Peyer's patch (tissue), 4 donors: Measurements from ENCODE around the gene MICALL1. TPM values are rescaled to one million over a fixed set of nuclear protein-coding genes. Genes with fewer than 3 reads are reported as not detected.

Experiments used
- DNase-seq, 3 donors: peaks; one replicate each; pipeline ENCODE4 v3.0.0-alpha.2; 2017 to 2019
- H3K27ac ChIP-seq, 4 donors: fragments of 200-600 bp; sonication (generic); one replicate each; pipeline ENCODE4 v1.5.1; 2016 to 2019
- H3K27me3 ChIP-seq, 2 donors: fragments of 200-600 bp; sonication (generic); one replicate each; pipeline ENCODE4 v1.5.1; 2019
- H3K36me3 ChIP-seq, 3 donors: fragments of 200-600 bp; sonication (generic); one replicate each; pipeline ENCODE4 v1.5.1; 2016 to 2019
- H3K4me1 ChIP-seq, 4 donors: fragments of 200-600 bp; sonication (generic); one replicate each; pipeline ENCODE4 v1.5.1; 2016 to 2019
- H3K4me3 ChIP-seq, 4 donors: fragments of 200-600 bp; sonication (generic); 1 replicate in 3 of 4; 2 replicates in 1 of 4; pipeline ENCODE4 v1.5.1; 2016 to 2019; ENCODE audit warnings: mild to moderate bottlenecking in 1 of 4
- H3K9me3 ChIP-seq, 4 donors: fragments of 200-600 bp; sonication (generic); one replicate each; pipeline ENCODE4 v1.5.1; 2016 to 2019; ENCODE audit warnings: mild to moderate bottlenecking in 1 of 4
- POLR2A ChIP-seq, 2 donors: fragments of 450-650 bp; IDR thresholded peaks; one replicate each; pipeline ENCODE4 v1.5.1; 2017; ENCODE audit warnings: antibody characterized with exemption in 2 of 2, mild to moderate bottlenecking in 2 of 2, moderate library complexity in 2 of 2
- total RNA-seq, 4 donors: library from RNA; depleted of rRNA; stranded (reverse); fragments of >200 nt; gene quantifications; one replicate each; pipeline ENCODE4 v1.1.0, GENCODE V29; 2016
- TF ChIP-seq, protein P1 (sequence below), 6 experiments: fragments of 450-650 bp in 4 of 6; fragments of 200-600 bp in 2 of 6; sonication (generic) in 1 of 6; IDR thresholded peaks; one replicate each; pipeline ENCODE4 v1.5.1; 2017 to 2019; ENCODE audit warnings: antibody characterized with exemption in 6 of 6, mild to moderate bottlenecking in 3 of 6, moderate library complexity in 1 of 6

MICALL1 gene
- total RNA-seq, 4 donors from 2014 or later: 24.5 to 49.0 (median 31.8) TPM

DNA sequence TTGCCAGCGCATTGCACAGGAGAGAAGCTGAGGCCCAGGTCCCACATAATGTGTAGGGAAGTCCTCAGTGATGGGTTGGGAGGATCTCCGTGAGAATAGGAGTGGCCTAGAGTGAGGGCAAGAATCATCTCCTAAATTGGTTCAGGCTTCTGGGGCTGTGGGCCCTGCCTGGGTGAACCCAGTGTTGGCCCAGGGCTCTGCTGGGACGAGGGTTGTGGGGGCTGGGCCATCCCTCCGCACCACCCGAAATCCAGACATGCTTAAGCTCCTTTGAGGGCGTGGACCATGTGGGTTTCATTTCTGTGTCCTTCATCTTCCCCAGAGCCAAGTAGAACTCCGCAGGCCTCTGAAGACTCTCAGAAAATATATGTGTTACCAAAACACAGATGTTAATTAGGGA, 3.7 kb downstream of the MICALL1 start:
- no peaks in the 10 kb centered on the region for H3K9me3 ChIP-seq
- TF ChIP-seq, protein P1, sequence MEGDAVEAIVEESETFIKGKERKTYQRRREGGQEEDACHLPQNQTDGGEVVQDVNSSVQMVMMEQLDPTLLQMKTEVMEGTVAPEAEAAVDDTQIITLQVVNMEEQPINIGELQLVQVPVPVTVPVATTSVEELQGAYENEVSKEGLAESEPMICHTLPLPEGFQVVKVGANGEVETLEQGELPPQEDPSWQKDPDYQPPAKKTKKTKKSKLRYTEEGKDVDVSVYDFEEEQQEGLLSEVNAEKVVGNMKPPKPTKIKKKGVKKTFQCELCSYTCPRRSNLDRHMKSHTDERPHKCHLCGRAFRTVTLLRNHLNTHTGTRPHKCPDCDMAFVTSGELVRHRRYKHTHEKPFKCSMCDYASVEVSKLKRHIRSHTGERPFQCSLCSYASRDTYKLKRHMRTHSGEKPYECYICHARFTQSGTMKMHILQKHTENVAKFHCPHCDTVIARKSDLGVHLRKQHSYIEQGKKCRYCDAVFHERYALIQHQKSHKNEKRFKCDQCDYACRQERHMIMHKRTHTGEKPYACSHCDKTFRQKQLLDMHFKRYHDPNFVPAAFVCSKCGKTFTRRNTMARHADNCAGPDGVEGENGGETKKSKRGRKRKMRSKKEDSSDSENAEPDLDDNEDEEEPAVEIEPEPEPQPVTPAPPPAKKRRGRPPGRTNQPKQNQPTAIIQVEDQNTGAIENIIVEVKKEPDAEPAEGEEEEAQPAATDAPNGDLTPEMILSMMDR (IDR thresholded peaks at IDR 0.05): no peak
- no peak for TF ChIP-seq POLR2A (IDR thresholded peaks at IDR 0.05)
- H3K27me3 ChIP-seq: no peaks in the 10 kb centered on the region
- no peak overlapping the region for H3K4me3 ChIP-seq
- DNase-seq: no peak
- H3K27ac ChIP-seq: peak overlapping the region in 2 of 4 donors; percentile 10 to 74
- peaks cover 0 to 9% (median 6%) of the 10 kb centered on the region in 4 donors for H3K4me1 ChIP-seq
- H3K36me3 ChIP-seq: peaks cover 0 to 20% (median 0%) of the 10 kb centered on the region in 3 donors

DNA sequence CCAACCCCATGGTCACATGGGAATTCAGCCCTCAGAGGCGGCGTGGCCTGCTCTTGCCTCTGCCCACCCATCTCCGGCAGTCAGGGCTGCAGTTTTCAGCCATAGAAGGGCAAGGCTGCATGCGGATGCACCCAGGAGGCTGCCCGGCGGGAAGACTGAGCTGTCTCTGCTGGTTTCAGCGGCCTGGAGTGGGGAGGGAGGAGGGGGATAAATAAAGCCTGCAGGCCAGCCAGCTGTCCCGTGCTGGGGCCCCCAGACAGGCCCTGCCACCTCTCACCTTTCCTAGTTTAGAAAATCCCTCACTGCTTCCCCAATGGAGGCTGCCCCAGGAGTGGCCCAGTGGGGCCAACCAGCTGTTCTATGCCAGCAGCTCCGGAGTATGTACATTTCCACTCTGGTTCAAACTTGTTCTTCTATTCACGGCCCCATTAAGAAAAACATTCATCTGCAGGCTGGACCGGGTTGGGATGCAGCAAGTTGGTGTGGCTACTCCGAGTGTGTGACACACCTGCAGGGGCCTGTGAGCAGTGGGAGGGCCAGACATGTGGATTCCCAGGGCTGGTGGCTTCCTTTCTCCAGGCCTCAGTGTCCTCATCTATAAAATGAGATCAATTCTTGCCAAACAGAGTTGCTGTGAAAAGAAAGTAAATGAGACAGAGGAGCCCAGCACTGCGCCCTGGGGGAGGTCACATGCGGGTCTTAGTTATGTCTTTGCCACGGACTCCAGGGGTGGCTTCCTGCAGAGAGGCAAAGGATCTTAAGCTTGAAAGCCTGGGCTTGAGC, 5.0 kb downstream of the MICALL1 start:
- DNase-seq: no peak

DNA sequence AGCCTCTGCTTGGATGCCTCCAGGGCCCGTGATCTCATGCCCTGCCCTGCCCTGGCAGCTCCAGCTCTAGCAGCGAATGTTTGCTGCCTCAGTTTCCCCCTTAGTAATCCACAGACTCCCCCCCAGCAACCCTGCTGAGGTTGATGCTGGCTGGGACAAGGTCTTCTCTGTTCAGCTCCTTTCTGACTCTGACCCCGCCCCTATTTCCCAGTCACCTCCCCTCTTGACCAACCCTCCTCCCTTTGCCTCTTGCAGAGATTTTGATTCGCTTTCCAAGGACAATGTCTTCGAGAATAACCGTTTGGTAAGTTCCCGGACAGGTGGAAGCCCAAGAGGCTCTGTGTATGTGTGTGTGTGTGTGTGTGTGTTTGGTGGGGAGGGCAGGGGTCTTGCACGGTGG, 5.6 kb downstream of the MICALL1 start:
- TF ChIP-seq POLR2A (IDR thresholded peaks at IDR 0.05): no peak
- TF ChIP-seq, protein P1 (IDR thresholded peaks at IDR 0.05): no peak
- peaks cover 0 to 9% (median 3%) of the 10 kb centered on the region in 4 donors for H3K4me1 ChIP-seq
- peak overlapping the region in 2 of 4 donors; percentile 9 to 74 for H3K27ac ChIP-seq
- H3K9me3 ChIP-seq: no peaks in the 10 kb centered on the region
- no peaks in the 10 kb centered on the region for H3K27me3 ChIP-seq
- peaks cover 0 to 37% (median 0%) of the 10 kb centered on the region in 3 donors for H3K36me3 ChIP-seq
- no peak for DNase-seq
- H3K4me3 ChIP-seq: no peak overlapping the region

More for the DNA sequence above, 5.0 kb downstream of the MICALL1 start:
- Histone ChIP-seq H3K4me1 (peaks cover 0 to 9% (median 4%) of the 10 kb centered on the region in 4 donors), H3K27me3 (no peaks in the 10 kb centered on the region), H3K36me3 (peaks cover 0 to 32% (median 0%) of the 10 kb centered on the region in 3 donors), H3K4me3 (no peak overlapping the region), H3K27ac (peak overlapping the region in 2 of 4 donors; percentile 12 to 74), H3K9me3 (no peaks in the 10 kb centered on the region)
- no peak for TF ChIP-seq POLR2A (IDR thresholded peaks at IDR 0.05)
- TF ChIP-seq, protein P1 (IDR thresholded peaks at IDR 0.05): no peak

DNA sequence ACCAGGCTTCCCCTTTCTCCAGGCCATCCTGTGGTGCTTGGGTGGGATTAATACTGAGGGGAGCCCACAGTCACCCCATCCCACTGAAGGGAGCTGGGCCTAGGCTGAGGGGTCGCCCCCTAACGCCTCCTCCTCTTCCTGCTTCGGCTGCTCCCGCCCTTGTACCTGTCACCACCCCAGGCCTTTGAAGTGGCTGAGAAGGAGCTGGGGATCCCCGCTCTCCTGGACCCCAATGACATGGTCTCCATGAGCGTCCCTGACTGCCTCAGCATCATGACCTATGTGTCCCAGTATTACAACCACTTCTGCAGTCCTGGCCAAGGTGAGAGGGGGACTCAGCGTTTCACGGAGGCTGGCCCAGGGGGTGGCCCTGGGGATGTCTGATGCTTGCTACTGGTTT, 6.1 kb downstream of the MICALL1 start:
- H3K9me3 ChIP-seq: no peaks in the 10 kb centered on the region
- peaks cover 0 to 7% (median 1%) of the 10 kb centered on the region in 4 donors for H3K4me1 ChIP-seq
- TF ChIP-seq, protein P1 (IDR thresholded peaks at IDR 0.05): no peak
- no peak for TF ChIP-seq POLR2A (IDR thresholded peaks at IDR 0.05)
- peaks cover 0 to 42% (median 0%) of the 10 kb centered on the region in 3 donors for H3K36me3 ChIP-seq
- no peaks in the 10 kb centered on the region for H3K27me3 ChIP-seq
- H3K4me3 ChIP-seq: no peak overlapping the region
- no peak overlapping the region for H3K27ac ChIP-seq
- no peak for DNase-seq

DNA sequence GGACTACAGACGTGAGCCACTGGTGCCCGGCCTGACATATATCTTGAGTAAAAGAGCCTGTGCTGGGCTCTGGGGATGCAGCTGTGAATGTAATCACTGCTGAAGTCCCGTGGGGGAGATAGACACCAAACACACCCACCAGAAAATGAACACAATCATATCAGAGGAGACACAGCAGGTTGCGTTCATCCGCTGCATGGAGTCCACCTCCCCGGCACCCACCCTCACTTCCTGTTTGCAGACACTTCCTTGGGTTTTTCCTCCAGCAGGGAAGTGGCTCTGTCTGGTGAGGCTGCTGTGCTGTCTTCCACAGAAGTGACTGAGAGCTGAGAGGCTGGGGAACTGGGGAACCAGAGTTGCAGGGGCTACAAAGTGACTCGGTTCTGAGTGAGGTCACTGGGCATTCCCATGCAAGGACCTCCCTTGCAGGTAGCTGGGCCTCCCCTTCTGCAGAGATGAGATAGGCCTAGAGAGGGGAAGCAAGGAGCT, 7.2 kb downstream of the MICALL1 start:
- H3K27ac ChIP-seq: no peak overlapping the region
- H3K27me3 ChIP-seq: no peaks in the 10 kb centered on the region
- H3K36me3 ChIP-seq: peaks cover 0 to 53% (median 0%) of the 10 kb centered on the region in 3 donors
- no peak overlapping the region for H3K4me3 ChIP-seq
- TF ChIP-seq, protein P1 (IDR thresholded peaks at IDR 0.05): no peak
- TF ChIP-seq POLR2A (IDR thresholded peaks at IDR 0.05): no peak
- no peak for DNase-seq
- H3K9me3 ChIP-seq: no peaks in the 10 kb centered on the region
- H3K4me1 ChIP-seq: no peaks in the 10 kb centered on the region
